Lower leg skin (tissue), 4 donors: Measurements from ENCODE around the gene TBC1D21. TPM values are rescaled to one million over a fixed set of nuclear protein-coding genes. Genes with fewer than 3 reads are reported as not detected.

ENCODE experiments used
- DNase-seq, 2 donors: peaks; one replicate each; pipeline ENCODE4 v3.0.0-alpha.2; 2019; ENCODE audit warnings: low spot score in 2 of 2
- H3K4me3 ChIP-seq: fragments of 200-600 bp; sonication (generic); 2 replicates; pipeline ENCODE4 v1.5.1; 2017; ENCODE audit warnings: mild to moderate bottlenecking, low read depth; ENCODE audit not compliant: poor library complexity, severe bottlenecking
- CTCF ChIP-seq, 3 donors: fragments of 450-650 bp; IDR thresholded peaks; one replicate each; pipeline ENCODE4 v1.5.1; 2016; ENCODE audit warnings: antibody characterized with exemption in 3 of 3, mild to moderate bottlenecking in 3 of 3, moderate library complexity in 2 of 3
- POLR2A ChIP-seq, 2 donors: fragments of 450-650 bp; IDR thresholded peaks; one replicate each; pipeline ENCODE4 v1.6.1; 2016 to 2017; ENCODE audit warnings: antibody characterized with exemption in 2 of 2, mild to moderate bottlenecking in 1 of 2, moderate library complexity in 1 of 2
- WGBS, 2 donors: methylation state at CpG; one replicate each; pipeline ENCODE4 v1.1.5; 2018; 5-methylcytosine and 5-hydroxymethylcytosine counted together
- intact Hi-C: fragments of 100-400 bp; cut with DNase I; formaldehyde crosslinking; loops from one replicate; pipeline ENCODE4 v1.15.0; 2023; ENCODE audit warnings: low total_unique reads
- total RNA-seq, 4 donors: library from RNA; depleted of rRNA; stranded (reverse); fragments of >200 nt; gene quantifications; one replicate each; pipeline ENCODE4 v1.1.0, GENCODE V29; 2016

The TBC1D21 gene
- total RNA-seq, 4 donors from 2014 or later = not detected

- TF ChIP-seq POLR2A (IDR thresholded peaks at IDR 0.05) (no peak), CTCF (IDR thresholded peaks at IDR 0.05) (no peak)
- intact Hi-C loops = no loop called here
- WGBS, 2 donors = 82 to 88% methylated on average over 5 of the region's 5 CpGs
- DNase-seq = peak in 1 of 2 donors; percentile 52
- H3K4me3 ChIP-seq = no peak overlapping the region
Measured at GRCh38 chr15:73886717-73887345, 13.5 kb downstream of the TBC1D21 start.

- TF ChIP-seq CTCF (IDR thresholded peaks at IDR 0.05) = no peak
- TF ChIP-seq POLR2A (IDR thresholded peaks at IDR 0.05) = no peak
- H3K4me3 ChIP-seq = no peak overlapping the region
- peak in 1 of 2 donors; percentile 66 for DNase-seq
- WGBS, 2 donors = 67 to 76% methylated on average over 5 to 7 of the region's 7 CpGs
- intact Hi-C loops = no loop called here
Measured at GRCh38 chr15:73887481-73887880, 14.1 kb downstream of the TBC1D21 start.

GRCh38 chr15:73888224-73889041, 15.1 kb downstream of the TBC1D21 start:
- intact Hi-C loops = no loop called here
- H3K4me3 ChIP-seq = no peak overlapping the region
- DNase-seq = peak in 1 of 2 donors; percentile 68
- no peak for TF ChIP-seq CTCF (IDR thresholded peaks at IDR 0.05)
- 73 to 81% methylated on average over 10 of the region's 10 CpGs for WGBS, 2 donors

- intact Hi-C loops = no loop called here
- no peak for DNase-seq
- H3K4me3 ChIP-seq = no peak overlapping the region
- 76 to 81% methylated on average over 6 of the region's 6 CpGs for WGBS, 2 donors
- no peak for TF ChIP-seq CTCF (IDR thresholded peaks at IDR 0.05)
Measured at GRCh38 chr15:73889053-73889761, 15.8 kb downstream of the TBC1D21 start.

- TF ChIP-seq POLR2A (IDR thresholded peaks at IDR 0.05) (no peak), CTCF (IDR thresholded peaks at IDR 0.05) (no peak)
- 50 to 63% methylated on average over 1 of the region's 1 CpG for WGBS, 2 donors
- intact Hi-C loops = no loop called here
- no peak for DNase-seq
- no peak overlapping the region for H3K4me3 ChIP-seq
Measured at GRCh38 chr15:73889762-73890124, 16.4 kb downstream of the TBC1D21 start.
